Ishikawa (cell line): ENCODE results near the gene HYPK.

ENCODE experiments used
- CEBPB ChIP-seq: IDR thresholded peaks from 2 replicates; pipeline ENCODE4 v1.6.1; 2012
- CREB1 ChIP-seq: IDR thresholded peaks from 2 replicates; pipeline ENCODE4 v1.6.1; 2012; ENCODE audit warnings: low read depth
- EGR1 ChIP-seq: IDR thresholded peaks from 2 replicates; pipeline ENCODE4 v1.6.1; 2012
- EP300 ChIP-seq: IDR thresholded peaks from 2 replicates; pipeline ENCODE4 v1.6.1; 2012; ENCODE audit warnings: borderline replicate concordance
- FOXM1 ChIP-seq: IDR thresholded peaks from 2 replicates; pipeline ENCODE4 v1.6.1; 2012; ENCODE audit warnings: low read depth, borderline replicate concordance
- NFIC ChIP-seq: IDR thresholded peaks from 2 replicates; pipeline ENCODE4 v1.6.1; 2012
- RAD21 ChIP-seq: IDR thresholded peaks from 2 replicates; pipeline ENCODE4 v1.6.1; 2012; ENCODE audit warnings: low read depth
- REST ChIP-seq: IDR thresholded peaks from 2 replicates; pipeline ENCODE4 v1.6.1; 2012; ENCODE audit warnings: low read depth, mild to moderate bottlenecking
- TAF1 ChIP-seq: IDR thresholded peaks from 2 replicates; pipeline ENCODE4 v1.6.1; 2012; ENCODE audit warnings: low read depth, mild to moderate bottlenecking
- TCF12 ChIP-seq: IDR thresholded peaks from 2 replicates; pipeline ENCODE4 v1.6.1; 2012; ENCODE audit warnings: low read depth
- TEAD4 ChIP-seq: IDR thresholded peaks from 2 replicates; pipeline ENCODE4 v1.6.1; 2012
- USF1 ChIP-seq: IDR thresholded peaks from 2 replicates; pipeline ENCODE4 v1.6.1; 2012
- YY1 ChIP-seq: IDR thresholded peaks from 2 replicates; pipeline ENCODE4 v1.6.1; 2012; ENCODE audit warnings: low read depth
- ZBTB7A ChIP-seq: IDR thresholded peaks from 2 replicates; pipeline ENCODE4 v1.6.1; 2012; ENCODE audit warnings: low read depth
- TF ChIP-seq, protein P1 (sequence below): IDR thresholded peaks from 2 replicates; pipeline ENCODE4 v1.6.1; 2012

HYPK gene

GRCh38 chr15:43791993-43792760 lies 8.2 kb upstream of the HYPK start, which contains the start of gene SERF2:
TSS of gene SERF2 (plus strand) at chr15:43792320. CDS start at chr15:43792377, 57 bp downstream.
- TF ChIP-seq YY1 (peak; percentile 76), TAF1 (peak; percentile 90), REST (no peak), RAD21 (no peak), ZBTB7A (no peak), FOXM1 (no peak), EGR1 (0 out of 2 replicates have a peak, but pooled peaks have one; percentile 51), CREB1 (peak; percentile 49; the same call in 1 of the 2 replicates), USF1 (peak; percentile 99), EP300 (0 out of 2 replicates have a peak, but pooled peaks have one; percentile 3), NFIC (0 out of 2 replicates have a peak, but pooled peaks have one; percentile 29), TCF12 (no peak; the same call in 1 of the 2 replicates), TEAD4 (no peak), CEBPB (no peak)
- TF ChIP-seq, protein P1, sequence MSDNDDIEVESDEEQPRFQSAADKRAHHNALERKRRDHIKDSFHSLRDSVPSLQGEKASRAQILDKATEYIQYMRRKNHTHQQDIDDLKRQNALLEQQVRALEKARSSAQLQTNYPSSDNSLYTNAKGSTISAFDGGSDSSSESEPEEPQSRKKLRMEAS, result peak; percentile 96

- no peak for TF ChIP-seq FOXM1
- TF ChIP-seq TEAD4, result no peak
- no peak for TF ChIP-seq EGR1
- TF ChIP-seq TCF12, result 0 out of 2 replicates have a peak, but pooled peaks have one; percentile 7
These were observed 7.5 kb upstream of the HYPK start for GRCh38 chr15:43792761-43793476.

DNA sequence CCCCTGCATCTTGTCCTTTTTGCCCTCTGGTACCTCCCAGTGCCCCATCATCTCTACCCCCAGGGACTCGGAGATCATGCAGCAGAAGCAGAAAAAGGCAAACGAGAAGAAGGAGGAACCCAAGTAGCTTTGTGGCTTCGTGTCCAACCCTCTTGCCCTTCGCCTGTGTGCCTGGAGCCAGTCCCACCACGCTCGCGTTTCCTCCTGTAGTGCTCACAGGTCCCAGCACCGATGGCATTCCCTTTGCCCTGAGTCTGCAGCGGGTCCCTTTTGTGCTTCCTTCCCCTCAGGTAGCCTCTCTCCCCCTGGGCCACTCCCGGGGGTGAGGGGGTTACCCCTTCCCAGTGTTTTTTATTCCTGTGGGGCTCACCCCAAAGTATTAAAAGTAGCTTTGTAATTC lies 6.8 kb upstream of the HYPK start:
- TF ChIP-seq EP300, result no peak
- TF ChIP-seq EGR1, result no peak
- TF ChIP-seq TCF12, result no peak
- TF ChIP-seq, protein P1, result no peak
- no peak for TF ChIP-seq TEAD4
- no peak for TF ChIP-seq FOXM1
- TF ChIP-seq ZBTB7A, result no peak
- no peak for TF ChIP-seq TAF1
- TF ChIP-seq USF1, result no peak
- TF ChIP-seq CEBPB, result no peak
- no peak for TF ChIP-seq NFIC
- TF ChIP-seq RAD21, result no peak
- no peak for TF ChIP-seq CREB1
- TF ChIP-seq REST, result no peak
- TF ChIP-seq YY1, result no peak

GRCh38 chr15:43794269-43795037 lies 5.9 kb upstream of the HYPK start:
- TF ChIP-seq USF1 (no peak), REST (peak; percentile 52)
